ENCODE measurements around the gene NLRC5. TPM values are rescaled to one million over a fixed set of nuclear protein-coding genes. Genes with fewer than 3 reads are reported as not detected.
"Not testable (repeated sequence)": the region's sequence is repeated elsewhere in the genome, so short reads cannot be mapped to it uniquely, and the experiment has no call there.

Gene NLRC5
- total RNA-seq, 6 donors from 2014 or later, result 29.2 to 361 (median 52.7) TPM

GRCh38 chr16:56972403-56973293, 16.7 kb upstream of the NLRC5 start:
- DNase-seq (no peak), ATAC-seq (ENCODE audit: low FRiP score in 2 of 2) (peak in 1 of 2 donors; percentile 80)
- H3K4me1 ChIP-seq, result peaks cover 0 to 2% (median 0%) of the 10 kb centered on the region in 4 donors
- TF ChIP-seq POLR2A (IDR thresholded peaks at IDR 0.05), result no peak
- no peaks in the 10 kb centered on the region for H3K9me3 ChIP-seq
- H3K36me3 ChIP-seq, result no peaks in the 10 kb centered on the region
- H3K27ac ChIP-seq, result no peak overlapping the region
- 70 to 77% methylated on average over 4 to 18 of the region's 18 CpGs for WGBS, 2 donors
- no peaks in the 10 kb centered on the region for H3K27me3 ChIP-seq
- no peak overlapping the region for H3K4me3 ChIP-seq

GRCh38 chr16:56973294-56973689, 16.1 kb upstream of the NLRC5 start:
- Histone ChIP-seq H3K36me3 (no peaks in the 10 kb centered on the region), H3K4me1 (no peaks in the 10 kb centered on the region), H3K9me3 (no peaks in the 10 kb centered on the region), H3K27ac (no peak overlapping the region), H3K27me3 (no peaks in the 10 kb centered on the region), H3K4me3 (no peak overlapping the region)
- DNase-seq, result no peak
- ATAC-seq (ENCODE audit: low FRiP score in 2 of 2), result no peak
- TF ChIP-seq CTCF (IDR thresholded peaks at IDR 0.05) (no peak), POLR2AphosphoS5 (IDR thresholded peaks at IDR 0.05) (no peak), EP300 (IDR thresholded peaks at IDR 0.05) (no peak), POLR2A (IDR thresholded peaks at IDR 0.05) (no peak)
- WGBS, 2 donors, result 83 to 92% methylated on average over 5 to 9 of the region's 9 CpGs

GRCh38 chr16:56973899-56974298, 15.5 kb upstream of the NLRC5 start:
- not testable (repeated sequence) for H3K4me3 ChIP-seq, DNase-seq

GRCh38 chr16:56974549-56975300, 14.6 kb upstream of the NLRC5 start:
- no peak for TF ChIP-seq POLR2AphosphoS5 (IDR thresholded peaks at IDR 0.05)
- TF ChIP-seq POLR2A (IDR thresholded peaks at IDR 0.05), result no peak
- no peak for TF ChIP-seq CTCF (IDR thresholded peaks at IDR 0.05)
- TF ChIP-seq EP300 (IDR thresholded peaks at IDR 0.05), result no peak
- H3K27me3 ChIP-seq, result no peaks in the 10 kb centered on the region
- no peak overlapping the region for H3K27ac ChIP-seq
- ATAC-seq (ENCODE audit: low FRiP score in 2 of 2), result no peak
- DNase-seq, result no peak
- WGBS, 2 donors, result 73 to 77% methylated on average over 4 to 9 of the region's 9 CpGs
- H3K4me1 ChIP-seq, result no peaks in the 10 kb centered on the region
- H3K36me3 ChIP-seq, result no peaks in the 10 kb centered on the region
- H3K4me3 ChIP-seq, result no peak overlapping the region
- H3K9me3 ChIP-seq, result no peaks in the 10 kb centered on the region

More at GRCh38 chr16:56973899-56974298, 15.5 kb upstream of the NLRC5 start:
- not testable (repeated sequence) for H3K27me3 ChIP-seq; H3K9me3 ChIP-seq; H3K27ac ChIP-seq; H3K36me3 ChIP-seq; ATAC-seq (ENCODE audit: low FRiP score in 2 of 2); H3K4me1 ChIP-seq
- 88 to 96% methylated on average over 7 of the region's 7 CpGs for WGBS, 2 donors

- Histone ChIP-seq H3K27me3 (no peaks in the 10 kb centered on the region), H3K36me3 (no peaks in the 10 kb centered on the region), H3K4me3 (no peak overlapping the region), H3K9me3 (no peaks in the 10 kb centered on the region), H3K4me1 (no peaks in the 10 kb centered on the region), H3K27ac (no peak overlapping the region)
- TF ChIP-seq CTCF (IDR thresholded peaks at IDR 0.05) (no peak), POLR2AphosphoS5 (IDR thresholded peaks at IDR 0.05) (no peak), POLR2A (IDR thresholded peaks at IDR 0.05) (no peak), EP300 (IDR thresholded peaks at IDR 0.05) (no peak)
- ATAC-seq (ENCODE audit: low FRiP score in 2 of 2) (no peak), DNase-seq (no peak)
- 83 to 85% methylated on average over 10 of the region's 10 CpGs for WGBS, 2 donors
Measured at GRCh38 chr16:56975714-56976113, 13.6 kb upstream of the NLRC5 start.
